HUES48 (cell line): ENCODE measurements around the gene WHRN.

Source experiments
- H3K27ac ChIP-seq: one replicate; pipeline ENCODE4 v1.7.0; 2013; ENCODE audit warnings: low read depth, low read length, inconsistent platforms
- H3K27me3 ChIP-seq: 2 replicates; pipeline ENCODE4 v1.6.1; 2013; ENCODE audit warnings: mild to moderate bottlenecking, low read length; ENCODE audit not compliant: control insufficient read depth, insufficient read depth
- H3K36me3 ChIP-seq: 2 replicates; pipeline ENCODE4 v1.6.1; 2013; ENCODE audit warnings: low read length; ENCODE audit not compliant: control insufficient read depth, insufficient read depth
- H3K4me1 ChIP-seq: 2 replicates; pipeline ENCODE4 v1.6.1; 2013; ENCODE audit warnings: mild to moderate bottlenecking, low read length; ENCODE audit not compliant: control insufficient read depth, insufficient read depth
- H3K4me3 ChIP-seq: 2 replicates; pipeline ENCODE4 v1.5.1; 2013; ENCODE audit warnings: mild to moderate bottlenecking, low read depth, low read length
- H3K9ac ChIP-seq: 2 replicates; pipeline ENCODE4 v1.6.1; 2013; ENCODE audit warnings: mild to moderate bottlenecking, low read depth, low read length, moderate library complexity
- H3K9me3 ChIP-seq: 2 replicates; pipeline ENCODE4 v1.6.1; 2013; ENCODE audit warnings: low read length; ENCODE audit not compliant: control insufficient read depth, insufficient read depth

Gene WHRN

DNA sequence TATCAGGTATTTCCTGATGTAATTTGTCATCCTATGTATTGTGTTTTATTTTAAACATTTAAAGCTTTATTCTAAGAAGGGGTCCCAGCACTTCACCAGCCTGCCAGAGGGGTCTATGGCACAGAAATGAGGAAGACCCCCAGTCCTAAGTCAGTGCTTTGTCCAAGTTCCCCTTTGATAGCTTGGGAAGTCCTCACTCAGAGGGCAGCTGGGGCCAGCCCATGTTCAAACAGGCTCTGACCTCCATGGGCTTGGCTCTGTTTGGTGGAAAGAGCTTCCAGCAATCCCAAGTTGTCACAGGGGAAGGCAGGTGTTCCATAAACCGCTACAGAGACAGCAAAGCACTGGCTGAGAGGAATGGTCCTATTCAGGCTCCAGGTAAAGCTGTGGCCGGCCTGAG is 90.9 kb downstream of the WHRN start:
- Histone ChIP-seq H3K4me3 (no peak overlapping the region), H3K36me3 (no peaks in the 10 kb centered on the region), H3K4me1 (peaks cover 10% of the 10 kb centered on the region), H3K9ac (no peak overlapping the region), H3K27me3 (no peaks in the 10 kb centered on the region), H3K27ac (no peak overlapping the region), H3K9me3 (no peaks in the 10 kb centered on the region)

DNA sequence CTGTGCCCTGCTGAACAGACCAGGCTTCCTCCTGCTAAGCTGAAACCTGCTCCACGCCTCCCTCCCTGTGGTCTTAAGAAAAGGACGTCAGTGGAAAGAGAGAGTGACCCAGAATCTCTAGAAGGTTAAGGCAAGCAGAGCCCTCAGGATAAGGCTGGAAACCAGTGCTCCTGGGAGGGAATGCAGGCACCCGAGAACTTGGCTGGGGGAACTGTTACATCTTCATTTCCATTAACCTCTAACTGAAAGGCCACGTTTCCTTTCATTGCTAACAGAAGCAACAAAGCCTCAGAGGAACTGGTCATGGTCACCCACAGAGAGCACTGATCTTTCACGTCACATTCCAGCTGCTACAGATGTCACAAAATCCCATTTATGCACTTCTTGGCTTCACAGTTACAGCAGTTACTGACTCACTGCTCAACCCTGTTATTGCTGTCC is 91.4 kb downstream of the WHRN start:
- H3K36me3 ChIP-seq: no peaks in the 10 kb centered on the region
- no peaks in the 10 kb centered on the region for H3K9me3 ChIP-seq
- H3K4me3 ChIP-seq: no peak overlapping the region
- H3K27ac ChIP-seq: peak overlapping the region; percentile 31
- H3K4me1 ChIP-seq: peaks cover 15% of the 10 kb centered on the region
- no peaks in the 10 kb centered on the region for H3K27me3 ChIP-seq
- no peak overlapping the region for H3K9ac ChIP-seq

DNA sequence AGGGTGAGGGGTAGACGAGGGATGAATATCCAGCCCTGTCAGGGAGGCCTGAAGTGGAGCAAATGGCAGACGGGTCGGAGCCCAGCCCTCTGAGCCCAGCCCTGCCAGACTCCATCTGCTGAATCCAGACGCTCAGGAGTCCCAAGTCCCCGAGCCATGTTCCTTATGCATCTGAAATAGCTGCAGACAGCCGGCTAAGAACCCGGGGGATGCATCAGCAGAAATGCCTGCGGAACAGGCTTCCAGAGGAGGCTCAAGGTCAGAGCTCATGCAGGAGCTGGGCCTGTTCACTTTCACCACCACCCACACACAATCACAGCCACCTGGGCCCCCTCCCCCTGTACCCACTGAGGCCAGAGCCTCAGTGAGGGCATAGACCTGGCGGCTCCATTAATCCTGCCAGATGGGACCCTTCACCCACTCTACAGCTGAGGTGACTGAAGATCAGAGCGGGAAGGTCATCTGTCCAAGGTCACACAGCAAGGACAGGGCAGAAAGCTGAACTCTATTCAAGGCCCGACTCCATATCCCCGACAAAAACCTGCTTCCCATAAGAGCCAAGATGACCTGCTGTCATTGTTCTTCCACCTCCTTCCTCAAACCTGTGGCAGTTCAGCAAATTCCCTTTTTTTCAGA is 93.1 kb downstream of the WHRN start:
- H3K36me3 ChIP-seq: no peaks in the 10 kb centered on the region
- H3K9ac ChIP-seq: no peak overlapping the region
- H3K9me3 ChIP-seq: no peaks in the 10 kb centered on the region
- no peak overlapping the region for H3K4me3 ChIP-seq
- no peaks in the 10 kb centered on the region for H3K27me3 ChIP-seq
- peaks cover 19% of the 10 kb centered on the region for H3K4me1 ChIP-seq
- no peak overlapping the region for H3K27ac ChIP-seq

DNA sequence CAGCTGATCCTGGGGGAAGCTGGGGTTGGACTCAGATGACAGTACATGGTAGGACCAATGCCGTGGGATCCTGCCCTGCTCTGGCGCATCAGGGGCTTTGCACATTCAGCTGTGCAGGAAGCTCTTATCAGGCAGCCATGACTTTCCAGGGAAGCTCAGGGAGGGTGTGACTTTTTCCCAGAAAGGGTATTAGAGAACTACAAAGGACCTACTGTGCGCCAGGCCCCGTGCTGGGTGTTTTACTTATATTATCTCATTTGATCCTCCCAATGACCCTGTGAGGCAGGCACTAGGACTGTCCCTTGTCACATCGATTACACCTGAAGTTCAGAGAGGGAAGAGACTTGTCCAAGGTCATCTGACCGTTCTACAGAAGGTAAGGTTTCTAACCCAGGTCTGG is 93.8 kb downstream of the WHRN start:
- H3K9me3 ChIP-seq: no peaks in the 10 kb centered on the region
- H3K27me3 ChIP-seq: no peaks in the 10 kb centered on the region
- peaks cover 19% of the 10 kb centered on the region for H3K4me1 ChIP-seq
- H3K4me3 ChIP-seq: no peak overlapping the region
- no peaks in the 10 kb centered on the region for H3K36me3 ChIP-seq
- H3K27ac ChIP-seq: no peak overlapping the region
- no peak overlapping the region for H3K9ac ChIP-seq

DNA sequence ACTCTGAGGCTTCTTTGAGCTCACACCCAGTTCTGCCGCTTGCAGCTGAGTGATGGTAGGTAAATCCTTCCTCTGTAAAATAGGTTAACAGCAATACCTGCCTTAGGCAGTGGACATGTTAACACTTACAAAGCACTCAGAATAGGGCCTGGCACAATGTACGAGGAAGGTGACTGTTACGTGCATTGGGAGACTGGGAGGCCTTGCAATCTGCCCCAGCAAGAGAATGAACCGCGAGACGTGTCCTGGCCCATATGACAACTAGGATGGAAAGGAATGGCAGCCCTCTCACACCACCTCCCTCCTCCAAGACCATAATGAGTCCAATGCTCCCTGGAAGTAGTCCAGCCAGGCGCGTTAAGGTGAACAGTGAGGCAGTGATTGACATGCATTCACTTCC is 94.4 kb downstream of the WHRN start:
- Histone ChIP-seq H3K4me1 (peaks cover 19% of the 10 kb centered on the region), H3K4me3 (no peak overlapping the region), H3K27me3 (no peaks in the 10 kb centered on the region)

DNA sequence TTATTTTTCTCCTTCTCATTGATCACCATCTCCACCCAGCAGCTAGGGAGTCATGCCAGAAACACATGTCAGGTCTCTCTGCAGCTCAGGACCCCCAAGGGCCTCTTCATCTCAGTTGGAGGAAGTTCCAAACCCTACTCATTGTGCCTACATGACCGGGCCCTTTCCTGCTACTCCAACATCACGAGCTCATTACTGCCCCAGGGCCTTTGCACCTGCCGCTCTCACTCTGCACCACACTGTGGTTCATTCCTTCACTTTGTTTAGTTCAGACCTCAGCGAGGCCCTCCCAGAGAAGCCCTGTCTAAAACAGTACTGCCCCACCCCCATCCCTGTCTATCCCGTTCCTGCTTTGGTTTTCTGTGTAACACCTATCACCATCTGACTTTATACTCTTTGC is 95.4 kb downstream of the WHRN start:
- Histone ChIP-seq H3K4me3 (no peak overlapping the region), H3K4me1 (peaks cover 19% of the 10 kb centered on the region), H3K36me3 (no peaks in the 10 kb centered on the region), H3K27me3 (no peaks in the 10 kb centered on the region), H3K9ac (no peak overlapping the region), H3K27ac (no peak overlapping the region), H3K9me3 (no peaks in the 10 kb centered on the region)

More for the DNA sequence above, 94.4 kb downstream of the WHRN start:
- no peaks in the 10 kb centered on the region for H3K36me3 ChIP-seq
- no peaks in the 10 kb centered on the region for H3K9me3 ChIP-seq
- H3K27ac ChIP-seq: no peak overlapping the region
- no peak overlapping the region for H3K9ac ChIP-seq

DNA sequence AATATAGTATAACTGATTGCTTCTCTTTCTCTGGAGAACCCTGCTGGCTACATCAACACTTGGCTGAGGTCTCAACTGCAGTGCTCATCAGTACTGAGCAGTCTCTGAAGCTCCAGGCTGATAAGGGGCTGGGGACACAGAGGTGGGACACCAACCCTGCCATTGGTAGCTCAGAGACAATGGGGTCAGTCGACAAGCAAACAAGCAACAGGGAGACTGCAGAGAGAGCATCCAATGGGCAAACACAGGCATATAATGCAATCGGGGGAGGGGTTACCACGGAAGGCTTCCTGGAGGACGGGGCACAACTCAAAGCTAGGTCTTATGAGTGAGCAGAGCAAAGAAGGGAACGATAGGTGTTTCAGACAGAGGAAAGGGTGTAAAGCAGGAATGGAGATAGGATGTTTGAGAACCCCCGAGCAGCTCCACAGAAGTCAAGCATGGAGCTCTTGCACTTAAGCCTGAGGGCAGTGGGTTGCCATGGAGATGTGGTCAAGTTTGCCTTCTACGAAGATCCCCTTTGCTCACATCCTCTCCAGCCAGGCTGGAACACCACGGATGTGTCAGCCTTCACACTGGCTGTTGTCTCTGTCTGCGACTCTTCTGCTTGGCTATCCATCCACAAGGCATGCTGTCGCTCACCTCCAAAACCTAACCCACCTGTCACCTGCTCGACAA is 96.0 kb downstream of the WHRN start:
- Histone ChIP-seq H3K27me3 (no peaks in the 10 kb centered on the region), H3K4me3 (no peak overlapping the region), H3K27ac (no peak overlapping the region), H3K9me3 (no peaks in the 10 kb centered on the region), H3K4me1 (peaks cover 19% of the 10 kb centered on the region), H3K9ac (no peak overlapping the region), H3K36me3 (no peaks in the 10 kb centered on the region)

DNA sequence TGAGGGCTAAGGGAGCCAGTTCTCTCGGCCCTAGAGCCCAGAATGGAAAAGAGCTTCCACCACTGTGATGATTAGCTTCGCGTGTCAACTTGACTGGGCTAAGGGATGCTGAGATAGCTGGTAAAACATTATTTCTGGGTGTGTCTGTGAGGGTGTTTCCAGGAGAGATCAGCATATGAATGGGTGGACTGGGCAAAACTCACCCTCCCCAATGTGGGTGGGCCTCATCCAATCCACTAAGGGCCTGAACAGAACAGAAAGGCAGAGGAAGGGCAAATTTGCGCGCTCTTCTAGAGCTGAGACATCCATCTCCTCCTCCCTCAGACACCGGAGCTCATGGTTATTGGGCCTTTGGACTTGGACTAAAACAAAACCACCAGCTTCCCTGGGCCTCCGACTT is 96.6 kb downstream of the WHRN start:
- H3K4me1 ChIP-seq: peaks cover 13% of the 10 kb centered on the region
- no peaks in the 10 kb centered on the region for H3K36me3 ChIP-seq
- H3K9ac ChIP-seq: no peak overlapping the region
- no peaks in the 10 kb centered on the region for H3K27me3 ChIP-seq
- H3K4me3 ChIP-seq: no peak overlapping the region
- no peaks in the 10 kb centered on the region for H3K9me3 ChIP-seq
- H3K27ac ChIP-seq: no peak overlapping the region

DNA sequence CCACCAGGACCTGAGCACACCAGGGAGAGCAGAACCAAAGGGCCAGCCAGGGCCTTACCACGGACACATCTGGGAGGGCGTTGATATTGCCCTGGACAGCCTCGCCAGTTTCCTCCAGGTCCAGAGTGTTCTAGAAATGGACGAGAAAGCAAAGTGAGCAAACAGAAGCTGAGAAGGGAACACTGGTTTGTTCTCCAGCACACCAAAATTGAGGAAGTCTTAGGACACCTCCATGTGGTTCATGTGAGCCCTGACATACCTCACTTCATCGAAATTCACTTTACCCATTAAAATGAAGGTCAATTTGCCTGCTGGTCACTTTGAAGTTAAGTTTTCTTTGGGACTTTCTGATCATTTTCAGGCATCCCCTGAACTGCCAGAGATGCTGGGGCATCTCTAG is 97.4 kb downstream of the WHRN start:
- Histone ChIP-seq H3K27me3 (no peaks in the 10 kb centered on the region), H3K36me3 (no peaks in the 10 kb centered on the region), H3K27ac (no peak overlapping the region), H3K4me1 (peaks cover 10% of the 10 kb centered on the region), H3K9me3 (no peaks in the 10 kb centered on the region), H3K4me3 (no peak overlapping the region), H3K9ac (no peak overlapping the region)

DNA sequence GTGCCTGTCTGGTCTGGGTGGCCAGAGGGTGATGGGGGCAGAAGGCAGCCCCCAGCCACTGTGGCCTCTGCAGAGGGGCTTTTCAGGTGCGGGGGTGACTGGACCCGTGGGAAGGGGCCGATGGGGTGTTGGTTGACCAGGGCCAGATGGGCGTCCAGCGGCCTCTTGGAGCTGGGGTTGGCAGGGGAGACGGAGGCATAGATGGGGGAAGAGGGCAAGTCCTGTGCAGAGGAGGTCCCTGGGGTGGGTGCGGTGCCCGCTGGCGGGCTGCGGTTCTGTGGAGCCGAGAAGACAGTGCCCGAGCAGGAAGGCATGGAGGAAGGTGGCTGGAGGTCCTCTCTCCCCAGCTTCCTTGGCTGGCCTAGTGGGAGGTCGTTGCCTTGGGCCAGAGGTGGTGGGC is 98.8 kb downstream of the WHRN start:
- no peak overlapping the region for H3K9ac ChIP-seq

DNA sequence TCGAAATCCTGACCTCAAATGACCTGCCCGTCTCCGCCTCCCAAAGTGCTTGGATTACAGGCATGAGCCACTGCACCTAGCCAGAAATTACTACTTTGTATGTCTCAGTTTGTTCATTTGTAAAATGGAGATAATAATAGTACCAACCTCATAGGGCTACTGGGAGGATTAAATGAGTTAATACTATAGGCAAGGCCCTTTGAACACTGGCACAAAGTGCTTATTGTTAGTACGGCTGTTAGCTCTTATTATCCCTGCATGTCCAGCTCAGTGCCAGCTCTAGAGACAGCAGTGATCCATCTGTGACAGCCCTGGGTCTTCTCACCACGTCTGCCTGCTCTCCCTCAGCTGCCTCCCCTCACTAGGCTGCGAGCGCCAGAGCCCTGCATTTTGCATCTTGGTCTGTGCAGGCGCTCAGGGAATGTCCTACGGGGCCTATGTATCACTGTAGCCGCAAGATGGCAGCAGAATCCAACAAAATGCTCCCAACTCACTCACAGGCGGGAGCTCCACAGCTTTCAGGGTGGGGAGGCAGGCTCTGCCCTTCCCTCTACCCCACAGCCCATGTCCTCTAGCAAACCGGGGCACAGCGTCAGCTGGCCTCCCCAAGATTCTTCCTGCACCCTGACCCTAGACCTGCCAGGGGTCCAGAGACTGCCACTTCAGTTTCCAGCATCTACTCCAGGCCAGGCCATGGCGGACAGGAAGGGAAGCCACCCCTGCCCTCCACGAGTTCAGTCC is 99.8 kb downstream of the WHRN start:
- Histone ChIP-seq H3K4me1 (peaks cover 10% of the 10 kb centered on the region), H3K4me3 (no peak overlapping the region), H3K36me3 (no peaks in the 10 kb centered on the region), H3K9me3 (no peaks in the 10 kb centered on the region), H3K27me3 (no peaks in the 10 kb centered on the region), H3K27ac (no peak overlapping the region), H3K9ac (no peak overlapping the region)

More for the DNA sequence above, 98.8 kb downstream of the WHRN start:
- Histone ChIP-seq H3K27me3 (no peaks in the 10 kb centered on the region), H3K27ac (no peak overlapping the region), H3K4me3 (no peak overlapping the region), H3K4me1 (peaks cover 10% of the 10 kb centered on the region), H3K36me3 (no peaks in the 10 kb centered on the region), H3K9me3 (no peaks in the 10 kb centered on the region)
